KG1 (cell line): ENCODE measurements around the gene MVP.
"Not testable (repeated sequence)": the region's sequence is repeated elsewhere in the genome, so short reads cannot be mapped to it uniquely, and the experiment has no call there.

Experiments used
- DNase-seq: peaks from one replicate; lab custom pipeline; 2025; lab: John Stamatoyannopoulos, UW

MVP gene

GRCh38 chr16:29820271-29820701, at the start of gene MVP:
TSS of gene MVP (plus strand) at chr16:29820462. CDS start at chr16:29830550, 10,088 bp downstream.
- DNase-seq: no peak

GRCh38 chr16:29772330-29772729, 47.9 kb upstream of the MVP start:
- DNase-seq: not testable (repeated sequence)

GRCh38 chr16:29774730-29775129, 45.5 kb upstream of the MVP start:
- DNase-seq: no peak

- no peak for DNase-seq
These were observed 44.4 kb upstream of the MVP start for GRCh38 chr16:29775742-29776408.

- DNase-seq: no peak
These were observed 42.5 kb upstream of the MVP start, which contains the start of gene ZG16 for GRCh38 chr16:29777576-29778350. TSS of gene ZG16 (plus strand) at chr16:29778256. CDS start at chr16:29779267, 1,011 bp downstream.

GRCh38 chr16:29779474-29779873, 40.8 kb upstream of the MVP start:
- no peak for DNase-seq

- not testable (repeated sequence) for DNase-seq
These were observed 36.9 kb upstream of the MVP start for GRCh38 chr16:29783094-29783953.

GRCh38 chr16:29784157-29784556, 36.1 kb upstream of the MVP start:
- DNase-seq: no peak

GRCh38 chr16:29784901-29785500, 35.3 kb upstream of the MVP start:
- no peak for DNase-seq

GRCh38 chr16:29787155-29787554, 33.1 kb upstream of the MVP start:
- DNase-seq: not testable (repeated sequence)

- no peak for DNase-seq
These were observed 30.5 kb upstream of the MVP start for GRCh38 chr16:29789775-29790182.

- peak; percentile 95 for DNase-seq
These were observed 29.9 kb upstream of the MVP start, which contains the start of gene KIF22 for GRCh38 chr16:29790183-29790948. TSS of gene KIF22 (plus strand) at chr16:29790751. CDS start at chr16:29790760, 9 bp downstream.

GRCh38 chr16:29790949-29791844, 29.1 kb upstream of the MVP start:
- DNase-seq: no peak

GRCh38 chr16:29791845-29792807, 28.1 kb upstream of the MVP start:
- no peak for DNase-seq

GRCh38 chr16:29793153-29793552, 27.1 kb upstream of the MVP start:
- not testable (repeated sequence) for DNase-seq

- no peak for DNase-seq
These were observed 26.0 kb upstream of the MVP start for GRCh38 chr16:29794231-29794710.

GRCh38 chr16:29802416-29802935, 17.8 kb upstream of the MVP start:
- no peak for DNase-seq

- no peak for DNase-seq
These were observed 16.2 kb upstream of the MVP start for GRCh38 chr16:29804020-29804419.
